IPS-NIHi7 (cell line): ENCODE measurements around the gene SYDE2.

Source experiments
- DNase-seq: peaks from one replicate; pipeline ENCODE4 v3.0.0; 2012; ENCODE audit warnings: mixed read lengths; ENCODE audit errors: extremely low spot score

Gene SYDE2

DNA sequence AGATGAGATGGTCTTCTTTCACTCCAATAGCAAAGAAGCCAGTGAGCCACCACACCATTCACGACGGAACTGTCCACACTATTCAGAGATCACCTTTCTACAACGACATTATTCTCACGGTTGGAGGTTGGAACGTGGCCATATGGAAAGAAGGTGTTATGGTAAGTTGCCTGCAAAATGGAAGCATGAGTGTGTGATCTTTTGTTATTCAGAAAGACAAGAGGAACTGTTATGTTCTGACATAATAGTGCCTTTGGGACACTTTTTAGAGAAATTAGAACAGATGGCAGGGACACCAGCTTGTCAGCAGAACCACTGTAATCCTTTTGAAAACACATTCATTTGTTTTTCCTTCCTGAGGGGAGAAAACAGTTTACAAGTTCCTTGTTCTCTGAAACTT lies 76.7 kb downstream of the SYDE2 start:
- no peak for DNase-seq

DNA sequence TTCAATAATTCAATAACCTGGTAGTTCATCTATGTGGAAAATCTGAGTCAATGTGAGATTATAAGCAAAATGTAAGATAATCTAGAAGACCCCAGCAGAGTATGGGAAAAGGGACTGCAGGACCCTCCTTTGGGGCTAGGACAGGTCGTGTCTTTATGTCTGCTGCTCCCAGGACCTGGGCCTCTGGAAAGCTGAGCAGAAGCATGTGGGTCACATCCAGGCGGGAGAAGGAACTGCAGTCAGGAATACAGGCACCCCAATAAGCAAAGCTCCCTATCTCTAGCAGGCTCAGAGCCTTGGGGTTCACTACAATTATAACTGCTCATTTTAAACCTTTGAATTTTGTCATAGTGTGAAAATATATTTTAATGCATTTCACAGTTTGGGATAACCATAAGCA lies 78.6 kb downstream of the SYDE2 start:
- DNase-seq: no peak

DNA sequence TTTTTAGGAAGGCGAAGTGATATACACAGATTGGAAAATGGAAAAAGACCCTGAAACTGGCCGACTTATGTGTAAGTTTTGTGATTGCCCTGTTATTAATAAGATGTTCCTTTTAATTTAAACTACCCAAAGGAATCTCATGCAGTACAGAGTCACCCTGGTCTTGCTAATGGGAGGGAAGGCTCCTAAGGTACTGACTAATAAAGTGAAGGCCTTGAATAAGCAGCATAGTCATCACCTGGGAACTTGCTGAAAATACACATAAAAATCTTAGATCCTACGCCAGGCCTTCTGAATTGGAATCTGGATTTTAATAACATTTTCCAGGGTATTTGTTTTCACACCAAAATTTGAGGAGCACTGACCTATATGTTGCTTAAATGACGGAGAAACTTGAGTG lies 79.1 kb downstream of the SYDE2 start:
- no peak for DNase-seq

DNA sequence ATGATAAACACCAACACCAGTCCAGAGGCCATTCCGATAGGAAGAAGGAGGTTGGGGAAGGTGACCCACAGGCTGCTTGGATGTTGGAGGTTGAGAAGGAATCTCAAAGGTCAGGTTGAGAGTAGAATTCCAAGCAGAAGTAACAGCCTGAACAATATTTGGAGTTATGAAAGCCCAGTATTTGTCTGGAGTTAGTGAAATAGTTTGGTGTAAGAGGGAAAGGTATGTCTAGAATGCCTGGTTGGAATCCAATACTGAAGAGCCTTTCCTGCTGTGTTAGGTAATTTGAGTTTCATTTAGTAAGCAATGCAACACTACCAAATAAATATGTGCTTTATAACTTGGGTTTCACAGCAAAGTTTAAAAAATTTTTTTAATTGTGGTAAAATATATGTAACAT lies 82.1 kb downstream of the SYDE2 start:
- no peak for DNase-seq

DNA sequence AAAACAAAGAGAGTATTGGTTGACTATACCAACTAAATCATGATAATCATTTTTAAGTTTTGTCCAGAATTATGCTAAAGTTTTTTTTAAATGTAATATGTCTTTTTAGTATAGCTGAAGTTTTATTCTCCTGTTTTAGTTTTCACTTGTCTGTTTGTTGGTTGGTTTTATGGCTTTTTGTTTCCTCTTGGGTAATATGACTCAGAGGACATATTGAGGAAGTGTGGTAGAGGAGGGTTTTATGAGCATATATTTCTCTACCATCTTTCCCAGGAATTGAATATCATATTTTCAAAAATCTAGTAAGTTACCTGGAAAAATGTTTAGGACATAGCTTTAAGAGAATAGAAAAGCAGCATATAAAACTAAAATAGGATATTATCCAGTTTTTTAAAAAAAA lies 84.0 kb downstream of the SYDE2 start:
- DNase-seq: no peak

DNA sequence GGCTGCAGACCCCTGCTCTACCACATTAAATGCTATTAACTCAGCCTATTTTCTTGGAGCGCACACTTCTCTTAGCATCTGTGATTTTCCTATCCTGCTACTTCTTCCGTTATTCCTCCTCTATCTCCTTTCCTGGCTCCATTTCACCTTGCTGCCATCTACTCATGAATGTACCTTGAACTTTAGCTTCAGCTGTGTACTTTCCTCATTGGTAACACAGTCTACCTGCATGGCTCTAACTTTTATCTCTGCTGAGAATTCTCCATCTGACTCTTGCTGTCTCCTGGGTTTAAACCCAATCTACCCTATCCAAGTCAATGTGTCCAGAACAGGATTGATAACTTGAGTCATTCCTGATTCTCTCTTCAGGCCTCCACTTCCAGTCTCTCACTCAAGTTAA lies 84.9 kb downstream of the SYDE2 start:
- DNase-seq: no peak

DNA sequence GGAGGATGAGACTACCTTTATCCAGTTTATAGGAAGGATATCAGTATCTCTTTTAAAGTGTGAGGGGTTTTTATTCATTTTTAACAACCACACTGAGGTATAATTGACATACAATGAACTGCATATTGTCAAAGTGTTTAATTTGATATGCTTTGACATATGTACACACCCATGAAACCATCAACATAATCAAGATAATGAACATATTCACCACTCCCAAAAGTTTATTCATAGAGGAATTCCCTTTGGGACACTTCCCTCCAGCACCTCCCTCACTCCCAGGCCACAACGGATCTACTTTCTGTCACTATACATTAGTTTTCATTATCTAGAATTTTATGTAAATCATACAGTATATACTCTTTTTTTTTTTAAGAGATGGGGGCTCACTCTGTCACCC lies 89.1 kb downstream of the SYDE2 start:
- no peak for DNase-seq

DNA sequence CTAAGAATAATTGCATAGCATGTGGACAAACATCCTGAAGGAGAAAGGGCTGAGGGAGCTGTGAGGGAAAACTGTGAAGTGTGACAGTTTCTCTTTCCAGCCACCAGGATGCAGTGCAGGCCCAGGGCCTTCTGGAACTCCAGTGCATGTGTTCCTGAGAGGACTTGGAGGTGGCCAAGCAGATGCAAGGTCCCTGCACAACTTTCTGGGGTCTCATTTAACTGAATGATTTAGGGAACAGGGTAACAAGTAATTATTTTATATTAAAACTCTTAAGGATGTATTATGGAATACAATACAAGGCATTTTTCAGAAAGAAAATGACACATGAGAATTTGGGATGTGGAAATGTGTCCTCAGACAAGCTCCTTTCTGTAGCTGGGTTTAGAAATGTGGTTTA lies 91.3 kb downstream of the SYDE2 start:
- peak; percentile 84 for DNase-seq
